Ascending aorta (tissue), 2 donors: ENCODE results near the gene ZNF124. TPM values are rescaled to one million over a fixed set of nuclear protein-coding genes. Genes with fewer than 3 reads are reported as not detected.
"Not testable (repeated sequence)": the region's sequence is repeated elsewhere in the genome, so short reads cannot be mapped to it uniquely, and the experiment has no call there.

Experiments used
- DNase-seq, 2 donors: peaks; one replicate each; pipeline ENCODE4 v3.0.0-alpha.2; 2019; ENCODE audit warnings: low spot score in 2 of 2
- H3K27ac ChIP-seq, 2 donors: fragments of 200-600 bp; sonication (generic); one replicate each; pipeline ENCODE4 v1.5.1; 2016 to 2017; ENCODE audit warnings: mild to moderate bottlenecking in 1 of 2
- H3K27me3 ChIP-seq: fragments of 200-600 bp; sonication (generic); one replicate; pipeline ENCODE4 v1.5.1; 2017
- H3K36me3 ChIP-seq, 2 donors: fragments of 200-600 bp; sonication (generic); one replicate each; pipeline ENCODE4 v1.5.1; 2016
- H3K4me1 ChIP-seq, 2 donors: fragments of 200-600 bp; sonication (generic); one replicate each; pipeline ENCODE4 v1.5.1; 2016 to 2017; ENCODE audit warnings: mild to moderate bottlenecking in 1 of 2
- H3K4me3 ChIP-seq, 2 donors: fragments of 200-600 bp; sonication (generic); one replicate each; pipeline ENCODE4 v1.5.1; 2016 to 2017; ENCODE audit warnings: mild to moderate bottlenecking in 1 of 2
- H3K9me3 ChIP-seq, 2 donors: fragments of 200-600 bp; sonication (generic); one replicate each; pipeline ENCODE4 v1.5.1; 2016
- CTCF ChIP-seq, 3 experiments: fragments of 200-600 bp in 2 of 3; fragments of 450-650 bp in 1 of 3; sonication (generic) in 2 of 3; IDR thresholded peaks; one replicate each; pipeline ENCODE4 v1.5.1; 2016 to 2019; ENCODE audit warnings: antibody characterized with exemption in 3 of 3, mild to moderate bottlenecking in 1 of 3, moderate library complexity in 1 of 3
- intact Hi-C: fragments of 100-400 bp; cut with DNase I; formaldehyde crosslinking; loops from one replicate; pipeline ENCODE4 v1.15.1; 2023
- total RNA-seq: library from RNA; depleted of rRNA; stranded (reverse); fragments of >200 nt; gene quantifications from one replicate; pipeline ENCODE4 v1.1.0, GENCODE V29; 2016

Gene ZNF124
- total RNA-seq, result 33.1 TPM

GRCh38 chr1:247171875-247172563 lies at the start of gene ZNF124:
Gene ZNF124, minus strand, starts transcription at chr1:247172020. Its CDS starts 143 bp downstream, at chr1:247171877.
- intact Hi-C loops, result loop anchor here (5.0 kb wide), 2 partner anchors 40 to 60 kb away; no protein-coding TSS in a partner anchor
- not testable (repeated sequence) for H3K27me3 ChIP-seq, DNase-seq, H3K4me3 ChIP-seq, H3K9me3 ChIP-seq, H3K4me1 ChIP-seq, H3K36me3 ChIP-seq
- H3K27ac ChIP-seq, result peak within 1 kb of the TSS in 1 of 2 donors; percentile 22

GRCh38 chr1:247220280-247220679 lies 48.5 kb upstream of the ZNF124 start:
- H3K27ac ChIP-seq, H3K4me3 ChIP-seq, intact Hi-C loops, H3K36me3 ChIP-seq, H3K9me3 ChIP-seq, DNase-seq, H3K27me3 ChIP-seq, H3K4me1 ChIP-seq: not testable (repeated sequence)

GRCh38 chr1:247218121-247218651 lies 46.4 kb upstream of the ZNF124 start:
- H3K4me3 ChIP-seq, result no peak overlapping the region
- DNase-seq, result no peak
- H3K27me3 ChIP-seq, result no peaks in the 10 kb centered on the region
- no peak for TF ChIP-seq CTCF (IDR thresholded peaks at IDR 0.05)
- no peaks in the 10 kb centered on the region for H3K36me3 ChIP-seq
- H3K4me1 ChIP-seq, result no peaks in the 10 kb centered on the region
- H3K27ac ChIP-seq, result no peak overlapping the region
- H3K9me3 ChIP-seq, result no peaks in the 10 kb centered on the region
- intact Hi-C loops, result no loop called here

- H3K9me3 ChIP-seq, result no peaks in the 10 kb centered on the region
- H3K27ac ChIP-seq, result no peak overlapping the region
- DNase-seq, result no peak
- intact Hi-C loops, result no loop called here
- H3K27me3 ChIP-seq, result no peaks in the 10 kb centered on the region
- H3K36me3 ChIP-seq, result no peaks in the 10 kb centered on the region
- no peak for TF ChIP-seq CTCF (IDR thresholded peaks at IDR 0.05)
- H3K4me1 ChIP-seq, result no peaks in the 10 kb centered on the region
- H3K4me3 ChIP-seq, result no peak overlapping the region
These were observed 44.4 kb upstream of the ZNF124 start for GRCh38 chr1:247216261-247216660.

GRCh38 chr1:247212627-247213617 lies 41.1 kb upstream of the ZNF124 start:
- Histone ChIP-seq H3K9me3 (no peaks in the 10 kb centered on the region), H3K27me3 (no peaks in the 10 kb centered on the region), H3K4me1 (peaks cover 4 to 14% of the 10 kb centered on the region in 2 donors), H3K4me3 (no peak overlapping the region), H3K36me3 (no peaks in the 10 kb centered on the region), H3K27ac (no peak overlapping the region)
- intact Hi-C loops, result loop anchor here (5.0 kb wide), 2 partner anchors 41 to 281 kb away; partner anchors contain the start of genes AHCTF1 and ZNF124
- TF ChIP-seq CTCF (IDR thresholded peaks at IDR 0.05), result no peak
- no peak for DNase-seq

GRCh38 chr1:247212012-247212411 lies 40.2 kb upstream of the ZNF124 start:
- Histone ChIP-seq H3K36me3 (no peaks in the 10 kb centered on the region), H3K27ac (no peak overlapping the region), H3K4me3 (no peak overlapping the region), H3K9me3 (no peaks in the 10 kb centered on the region), H3K4me1 (peaks cover 4 to 14% of the 10 kb centered on the region in 2 donors), H3K27me3 (no peaks in the 10 kb centered on the region)
- TF ChIP-seq CTCF (IDR thresholded peaks at IDR 0.05), result no peak
- no peak for DNase-seq
- intact Hi-C loops, result loop anchor here (5.0 kb wide), 2 partner anchors 40 to 280 kb away; partner anchors contain the start of genes AHCTF1 and ZNF124
